Stomach smooth muscle (tissue), 2 donors: ENCODE results near the gene ARL5A.
"Not testable (repeated sequence)": the region's sequence is repeated elsewhere in the genome, so short reads cannot be mapped to it uniquely, and the experiment has no call there.

Experiments used
- H3K27ac ChIP-seq: one replicate; pipeline ENCODE4 v1.7.0; 2013; ENCODE audit warnings: mild to moderate bottlenecking, low read length, inconsistent platforms
- H3K27me3 ChIP-seq, 2 donors: one replicate each; pipeline ENCODE4 v1.7.0; 2013; ENCODE audit warnings: low read length in 2 of 2; ENCODE audit not compliant: insufficient read depth in 2 of 2, control insufficient read depth in 1 of 2
- H3K36me3 ChIP-seq, 2 donors: one replicate each; pipeline ENCODE4 v1.7.0; 2013; ENCODE audit warnings: low read length in 2 of 2; ENCODE audit not compliant: control insufficient read depth in 2 of 2, insufficient read depth in 2 of 2
- H3K4me1 ChIP-seq: one replicate; pipeline ENCODE4 v1.7.0; 2013; ENCODE audit warnings: low read length; ENCODE audit not compliant: control insufficient read depth, insufficient read depth
- H3K4me3 ChIP-seq, 2 donors: one replicate each; pipeline ENCODE4 v1.7.0; 2013; ENCODE audit warnings: low read length in 2 of 2
- H3K9ac ChIP-seq, 2 donors: one replicate each; pipeline ENCODE4 v1.7.0; 2013; ENCODE audit warnings: low read length in 2 of 2, mild to moderate bottlenecking in 1 of 2
- H3K9me3 ChIP-seq, 2 donors: one replicate each; pipeline ENCODE4 v1.7.0; 2013; ENCODE audit warnings: low read length in 2 of 2; ENCODE audit not compliant: control insufficient read depth in 2 of 2
- donor health status: healthy.
- donor health status: Pancreatic carcinoma.

Gene ARL5A

DNA sequence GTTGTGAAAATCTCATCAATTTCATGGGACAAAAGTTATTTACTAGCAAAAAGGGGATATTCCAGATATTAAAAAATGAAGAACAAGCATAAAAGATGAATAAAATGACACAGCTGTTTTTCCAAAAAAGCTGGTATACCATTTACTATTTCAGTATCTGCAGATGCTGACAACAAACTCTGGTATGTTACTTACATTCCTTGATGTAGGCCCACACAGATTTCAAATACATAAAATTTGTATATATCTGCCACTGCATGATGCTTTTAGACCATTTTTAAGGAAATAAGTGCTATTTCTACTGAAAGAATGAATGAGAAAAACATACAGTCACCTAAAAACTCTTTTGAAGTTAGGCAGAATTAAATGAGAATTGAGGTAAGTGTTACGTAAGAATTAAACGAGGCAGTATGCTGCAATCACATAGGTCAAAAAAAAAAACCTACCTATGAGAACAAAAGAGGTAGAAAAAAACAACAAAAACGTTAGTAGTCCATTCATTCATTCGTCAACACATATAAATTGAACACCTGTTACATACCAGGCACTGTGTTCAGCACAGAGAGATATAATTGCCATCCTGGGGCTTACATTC lies 32.5 kb downstream of the ARL5A start:
- Histone ChIP-seq H3K4me3 (no peak overlapping the region), H3K27ac (no peak overlapping the region), H3K27me3 (no peaks in the 10 kb centered on the region), H3K9me3 (no peaks in the 10 kb centered on the region), H3K36me3 (no peaks in the 10 kb centered on the region), H3K4me1 (no peaks in the 10 kb centered on the region), H3K9ac (no peak overlapping the region)

DNA sequence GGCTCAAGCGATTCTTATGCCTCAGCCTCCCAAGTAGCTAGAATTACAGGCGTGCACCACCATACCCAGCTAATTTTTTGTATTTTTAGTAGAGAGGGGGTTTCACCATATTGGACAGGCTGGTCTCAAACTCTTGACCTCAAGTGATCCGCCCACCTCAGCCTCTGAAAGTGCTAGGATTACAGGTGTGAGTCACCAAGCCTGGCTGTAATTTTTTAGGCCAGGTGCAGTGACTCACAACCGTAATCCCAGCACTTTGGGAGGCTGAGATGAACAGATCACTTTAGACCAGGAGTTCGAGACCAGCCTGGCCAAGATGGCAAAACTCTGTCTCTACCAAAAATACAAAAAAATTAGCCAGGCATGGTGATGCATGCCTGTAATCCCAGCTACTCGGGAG lies 33.8 kb downstream of the ARL5A start:
- not testable (repeated sequence) for H3K9ac ChIP-seq, H3K4me3 ChIP-seq, H3K4me1 ChIP-seq, H3K27me3 ChIP-seq, H3K9me3 ChIP-seq, H3K27ac ChIP-seq, H3K36me3 ChIP-seq

DNA sequence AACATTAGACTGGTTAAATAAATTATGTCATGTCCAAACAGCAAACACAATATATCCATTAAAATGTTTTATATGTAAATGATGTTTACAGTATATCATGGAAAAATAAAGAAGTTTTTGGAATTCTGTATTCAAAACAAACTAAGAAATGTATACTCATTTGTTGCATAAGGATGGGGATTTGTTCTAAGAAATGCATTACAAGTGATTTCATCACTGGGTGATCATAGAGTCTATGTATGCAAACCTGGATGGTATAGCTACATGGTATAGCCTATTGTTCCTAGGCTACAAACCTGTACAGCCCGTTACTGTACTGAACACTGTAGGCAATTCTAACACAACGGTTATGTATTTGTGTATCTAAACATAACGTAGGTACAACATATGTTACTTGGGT lies 35.1 kb downstream of the ARL5A start:
- no peak overlapping the region for H3K4me3 ChIP-seq
- H3K36me3 ChIP-seq = no peaks in the 10 kb centered on the region
- no peak overlapping the region for H3K27ac ChIP-seq
- H3K9me3 ChIP-seq = no peaks in the 10 kb centered on the region
- no peaks in the 10 kb centered on the region for H3K27me3 ChIP-seq
- no peak overlapping the region for H3K9ac ChIP-seq
- no peaks in the 10 kb centered on the region for H3K4me1 ChIP-seq

DNA sequence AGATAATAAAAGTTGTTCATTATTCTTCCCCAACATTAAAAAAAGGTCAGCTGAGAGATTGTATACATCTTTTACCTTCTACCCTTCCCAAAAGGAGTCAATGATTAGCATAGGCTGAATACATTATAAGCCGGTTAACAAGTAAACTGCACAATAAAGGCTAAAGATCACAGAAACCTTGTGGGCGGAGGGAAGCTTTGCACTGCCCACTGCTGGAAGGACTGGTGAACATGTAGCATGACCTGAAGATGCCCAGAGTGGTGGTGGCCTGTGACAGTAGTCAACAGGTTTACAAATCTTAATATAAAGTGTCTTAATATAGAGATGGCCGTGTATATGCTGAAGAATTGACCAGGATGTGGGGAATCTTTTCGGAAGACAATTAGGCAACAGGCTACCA lies 35.6 kb downstream of the ARL5A start:
- no peak overlapping the region for H3K27ac ChIP-seq
- H3K36me3 ChIP-seq = no peaks in the 10 kb centered on the region
- H3K4me3 ChIP-seq = no peak overlapping the region
- H3K27me3 ChIP-seq = no peaks in the 10 kb centered on the region
- no peaks in the 10 kb centered on the region for H3K4me1 ChIP-seq
- no peaks in the 10 kb centered on the region for H3K9me3 ChIP-seq
- no peak overlapping the region for H3K9ac ChIP-seq

DNA sequence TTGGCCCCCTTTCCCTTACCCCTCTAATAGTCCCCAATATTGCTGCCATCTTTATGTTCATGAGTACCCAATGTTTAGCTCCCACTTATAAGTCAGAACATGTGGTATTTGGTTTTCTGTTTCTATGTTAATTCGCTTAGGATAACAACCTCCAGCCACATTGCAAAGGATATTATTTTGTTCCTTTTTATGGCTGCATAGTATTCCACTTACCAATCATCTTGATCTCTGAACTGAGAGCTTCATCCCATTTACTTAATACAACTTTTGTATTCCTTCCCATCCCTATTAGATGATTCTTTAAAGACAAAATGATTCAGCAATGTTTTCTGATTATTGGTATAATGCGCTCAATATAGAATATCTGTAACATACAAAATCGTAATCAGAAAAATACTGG lies 36.7 kb downstream of the ARL5A start:
- H3K27me3 ChIP-seq = no peaks in the 10 kb centered on the region
- no peaks in the 10 kb centered on the region for H3K4me1 ChIP-seq
- H3K4me3 ChIP-seq = no peak overlapping the region
- no peaks in the 10 kb centered on the region for H3K36me3 ChIP-seq
- H3K27ac ChIP-seq = no peak overlapping the region
- no peak overlapping the region for H3K9ac ChIP-seq
- no peaks in the 10 kb centered on the region for H3K9me3 ChIP-seq

DNA sequence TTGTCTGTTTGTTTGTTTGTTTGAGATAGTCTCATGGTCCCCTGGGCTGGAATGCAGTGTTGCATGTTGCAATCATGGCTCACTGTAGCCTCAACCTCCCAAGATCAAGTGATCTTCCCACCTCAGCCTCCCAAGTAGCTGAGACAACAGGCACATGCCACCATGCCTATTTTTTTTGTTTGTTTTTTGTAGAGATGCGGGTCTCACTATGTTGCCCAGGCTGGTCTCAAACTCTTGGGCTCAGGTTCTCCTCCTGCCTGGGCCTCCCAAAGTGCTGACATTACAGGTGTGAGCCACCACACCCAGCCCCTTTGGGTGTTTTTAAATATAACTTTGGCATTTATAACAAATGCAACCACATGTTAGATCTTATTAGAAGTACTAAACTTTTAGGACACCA lies 37.5 kb downstream of the ARL5A start:
- H3K9me3 ChIP-seq = no peaks in the 10 kb centered on the region
- no peaks in the 10 kb centered on the region for H3K27me3 ChIP-seq
- no peak overlapping the region for H3K27ac ChIP-seq
- H3K4me3 ChIP-seq = no peak overlapping the region
- no peak overlapping the region for H3K9ac ChIP-seq
- H3K36me3 ChIP-seq = no peaks in the 10 kb centered on the region
- no peaks in the 10 kb centered on the region for H3K4me1 ChIP-seq

DNA sequence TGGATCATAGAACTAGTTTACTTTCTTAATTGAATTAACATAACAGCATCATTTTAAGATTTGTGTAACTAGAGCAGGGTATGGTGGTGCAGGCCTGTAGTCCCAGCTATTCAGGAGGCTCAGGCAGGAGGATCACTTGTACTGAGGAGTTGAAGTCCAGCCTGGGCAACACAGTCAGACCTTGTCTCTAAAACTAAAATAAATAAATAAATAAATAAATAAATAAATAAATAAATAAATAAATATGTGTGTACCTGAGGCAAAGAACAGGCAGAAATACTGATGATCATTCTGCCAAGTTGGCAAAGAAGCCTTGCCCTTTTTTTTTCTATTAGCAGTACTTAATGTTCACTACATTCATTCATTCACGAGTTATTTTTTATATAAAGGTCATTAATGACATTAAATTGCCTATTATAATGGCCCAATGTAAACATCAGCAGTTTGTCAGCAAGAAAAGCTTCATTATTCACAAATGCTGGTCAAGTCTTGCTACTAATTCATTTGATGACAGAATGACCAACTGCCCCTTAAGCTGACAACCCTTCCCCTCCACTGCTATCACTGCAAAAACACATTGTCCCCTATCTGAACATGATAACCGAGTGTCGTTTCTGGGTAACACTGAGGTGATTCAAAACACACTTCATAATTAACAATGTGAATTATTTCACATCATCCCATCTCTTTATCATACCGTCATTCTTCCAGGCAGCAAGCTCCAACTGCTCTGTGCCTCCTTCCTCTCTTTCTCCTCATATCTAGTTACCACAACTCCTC lies 39.0 kb downstream of the ARL5A start:
- no peaks in the 10 kb centered on the region for H3K27me3 ChIP-seq
- H3K36me3 ChIP-seq = peaks cover 6 to 7% of the 10 kb centered on the region in 2 donors
- no peaks in the 10 kb centered on the region for H3K4me1 ChIP-seq
- no peaks in the 10 kb centered on the region for H3K9me3 ChIP-seq
- H3K9ac ChIP-seq = no peak overlapping the region
- no peak overlapping the region for H3K4me3 ChIP-seq
- no peak overlapping the region for H3K27ac ChIP-seq

DNA sequence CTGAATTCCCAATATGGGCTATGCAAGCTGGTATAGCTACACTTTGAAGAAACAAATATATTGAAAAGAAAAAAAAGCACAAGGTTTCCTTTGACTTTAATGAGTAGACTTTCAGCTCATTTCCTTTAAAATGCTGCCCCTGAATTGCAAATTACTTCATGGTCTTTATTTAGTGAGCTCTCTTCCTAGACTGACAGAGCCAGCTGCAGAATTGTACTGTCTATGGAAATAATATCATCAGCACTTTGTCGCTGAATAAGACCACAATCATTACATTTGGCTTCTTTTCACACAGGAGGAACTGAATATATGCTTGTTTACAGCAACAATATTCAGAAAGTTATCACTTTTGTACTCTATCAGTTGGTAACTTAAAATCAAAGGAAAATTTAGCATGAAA lies 41.7 kb downstream of the ARL5A start:
- Histone ChIP-seq H3K9ac (no peak overlapping the region), H3K4me1 (no peaks in the 10 kb centered on the region), H3K27me3 (no peaks in the 10 kb centered on the region), H3K4me3 (no peak overlapping the region), H3K9me3 (no peaks in the 10 kb centered on the region), H3K36me3 (peaks cover 8 to 10% of the 10 kb centered on the region in 2 donors), H3K27ac (no peak overlapping the region)

DNA sequence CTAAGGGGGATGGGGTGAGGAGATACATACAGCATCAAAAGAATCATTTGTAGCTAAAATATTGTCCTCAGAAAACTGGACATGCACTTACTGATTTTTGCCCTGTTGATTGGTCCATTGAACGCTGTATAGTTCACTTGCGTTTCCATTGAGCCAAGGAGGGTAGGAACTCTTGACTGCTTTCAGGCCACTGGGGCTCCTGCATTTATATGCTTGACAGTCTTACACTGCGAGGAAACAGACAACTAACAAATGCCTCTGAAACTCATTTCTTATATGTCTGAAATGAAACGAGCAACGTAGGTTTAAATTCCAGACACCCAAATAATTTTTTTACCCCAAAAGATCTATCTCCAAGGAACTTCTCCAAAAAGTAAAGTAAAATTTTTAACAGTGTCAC lies 42.1 kb downstream of the ARL5A start:
- Histone ChIP-seq H3K4me3 (no peak overlapping the region), H3K9ac (no peak overlapping the region), H3K9me3 (no peaks in the 10 kb centered on the region), H3K36me3 (peaks cover 10 to 12% of the 10 kb centered on the region in 2 donors), H3K27ac (no peak overlapping the region), H3K27me3 (no peaks in the 10 kb centered on the region), H3K4me1 (no peaks in the 10 kb centered on the region)

DNA sequence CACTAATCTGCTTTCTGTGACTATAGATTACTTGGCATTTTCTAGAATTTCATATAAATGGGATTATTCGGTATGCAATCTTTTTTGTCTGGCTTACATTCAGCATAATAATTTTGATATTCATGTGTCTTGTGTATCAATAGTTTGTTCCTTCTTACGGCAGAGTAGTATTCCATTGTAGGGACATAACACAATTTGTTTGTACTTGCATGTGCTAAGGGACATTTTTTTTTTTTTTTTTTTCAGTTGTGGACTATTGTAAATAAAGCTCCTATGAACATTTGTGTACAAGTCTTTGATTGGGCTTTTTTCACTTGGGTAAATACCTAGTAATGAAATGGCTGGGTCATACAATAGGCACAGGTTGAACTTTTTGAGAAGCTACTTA lies 45.1 kb downstream of the ARL5A start:
- Histone ChIP-seq H3K9me3 (no peaks in the 10 kb centered on the region), H3K27ac (no peak overlapping the region), H3K4me3 (no peak overlapping the region), H3K27me3 (no peaks in the 10 kb centered on the region), H3K4me1 (no peaks in the 10 kb centered on the region), H3K9ac (no peak overlapping the region), H3K36me3 (peaks cover 10 to 15% of the 10 kb centered on the region in 2 donors)

DNA sequence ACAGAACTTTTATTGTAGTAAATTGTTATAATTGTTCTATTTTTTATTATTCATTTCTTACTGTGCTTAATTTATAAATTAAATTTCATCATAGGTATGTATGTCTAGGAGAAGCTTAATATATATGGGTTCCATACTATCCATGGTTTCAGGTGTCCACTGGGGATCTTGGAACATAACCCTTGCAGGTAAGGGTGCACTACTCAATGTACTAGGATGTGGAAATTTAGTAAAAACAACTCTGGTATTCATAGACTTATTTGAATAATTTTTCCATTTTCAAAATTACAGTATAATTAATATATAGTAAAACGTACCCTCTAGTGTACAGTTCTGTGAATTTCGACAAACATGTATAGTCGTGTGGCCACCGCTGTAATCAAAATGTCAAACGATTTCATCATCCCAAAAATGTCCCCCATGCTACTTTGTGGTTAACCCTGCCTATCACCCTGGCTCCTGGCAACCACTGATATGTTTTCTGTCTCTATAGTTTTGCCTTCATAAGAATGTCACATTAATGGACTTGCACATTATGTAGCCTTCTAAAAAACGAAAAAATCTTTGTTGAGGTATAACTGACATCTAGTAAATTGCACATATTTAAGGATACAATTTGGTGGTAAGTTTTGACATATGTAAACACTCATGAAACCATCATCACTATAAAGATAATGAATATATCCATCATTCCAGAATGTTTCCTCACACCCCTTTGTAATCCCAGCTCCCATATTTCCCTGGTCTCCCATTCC lies 45.7 kb downstream of the ARL5A start:
- no peaks in the 10 kb centered on the region for H3K4me1 ChIP-seq
- H3K27me3 ChIP-seq = no peaks in the 10 kb centered on the region
- no peak overlapping the region for H3K27ac ChIP-seq
- H3K9me3 ChIP-seq = no peaks in the 10 kb centered on the region
- H3K4me3 ChIP-seq = no peak overlapping the region
- no peak overlapping the region for H3K9ac ChIP-seq
- H3K36me3 ChIP-seq = peaks cover 10 to 15% of the 10 kb centered on the region in 2 donors
